Prostate gland (tissue), 2 donors: Measurements from ENCODE around the gene AP2M1.

Experiments
- CTCF ChIP-seq, 4 experiments: fragments of 200-600 bp in 2 of 4; fragments of 450-650 bp in 2 of 4; sonication (generic) in 2 of 4; IDR thresholded peaks; 1 replicate in 3 of 4; 2 replicates in 1 of 4; pipeline ENCODE4 v1.5.1; 2016 to 2019; ENCODE audit warnings: antibody characterized with exemption in 4 of 4, mild to moderate bottlenecking in 2 of 4, moderate library complexity in 2 of 4
- POLR2A ChIP-seq: fragments of 450-650 bp; IDR thresholded peaks from one replicate; pipeline ENCODE4 v1.6.1; 2016; ENCODE audit warnings: antibody characterized with exemption, mild to moderate bottlenecking

GRCh38 chr3:184227481-184227935 lies 52.9 kb downstream of the AP2M1 start:
- peak; percentile 35 to 57 (median 51) for TF ChIP-seq CTCF (IDR thresholded peaks at IDR 0.05)
- TF ChIP-seq POLR2A: no peak
